GM18867 (cell line): ENCODE data around the gene PFKP.
A peak's percentile ranks its signal among the peaks of the same experiment; 100 is the strongest.

Experiments used
- ATAC-seq: cut with Tn5 transposase; IDR thresholded peaks from one replicate; pipeline ENCODE4 v1.9.1; 2021; ENCODE audit warnings: mild to moderate bottlenecking, moderate library complexity; ENCODE audit not compliant: unreplicated experiment

Gene PFKP

DNA sequence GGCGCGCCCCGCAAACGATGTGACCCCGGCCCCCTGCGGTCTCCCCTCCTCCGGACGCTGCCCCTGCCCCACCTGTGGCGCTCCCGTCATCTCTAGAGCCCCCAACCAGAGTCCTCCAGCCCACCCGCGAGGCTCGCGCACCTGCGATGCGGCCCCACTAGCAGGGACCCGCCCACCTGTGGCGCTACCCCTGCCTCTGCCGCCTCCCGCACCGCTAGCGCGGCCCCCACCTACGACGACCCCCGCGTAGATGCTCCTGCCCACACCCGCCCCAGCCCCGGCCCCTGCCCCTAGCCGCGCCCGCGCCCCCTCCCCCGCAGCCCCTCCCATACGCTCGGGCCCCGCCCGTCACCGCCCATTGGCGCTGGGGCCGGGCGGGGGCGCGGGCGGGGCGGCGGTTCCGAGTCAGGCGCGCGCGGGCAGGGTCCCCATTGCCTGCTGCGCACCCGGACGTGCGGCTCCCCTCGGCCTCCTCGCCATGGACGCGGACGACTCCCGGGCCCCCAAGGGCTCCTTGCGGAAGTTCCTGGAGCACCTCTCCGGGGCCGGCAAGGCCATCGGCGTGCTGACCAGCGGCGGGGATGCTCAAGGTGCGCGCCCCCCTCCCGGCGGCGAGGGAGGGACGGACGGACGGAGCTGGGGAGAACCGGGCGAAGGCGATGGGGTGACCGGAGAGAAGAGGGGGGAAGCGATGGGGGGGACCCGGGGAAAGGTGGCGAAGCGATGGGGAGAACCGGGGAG lies at the start of gene PFKP:
TSS of gene PFKP (plus strand) at position 431 of the 741 bp plus-strand sequence. CDS start at position 479, 48 bp downstream.
- peak; percentile 60 for ATAC-seq

DNA sequence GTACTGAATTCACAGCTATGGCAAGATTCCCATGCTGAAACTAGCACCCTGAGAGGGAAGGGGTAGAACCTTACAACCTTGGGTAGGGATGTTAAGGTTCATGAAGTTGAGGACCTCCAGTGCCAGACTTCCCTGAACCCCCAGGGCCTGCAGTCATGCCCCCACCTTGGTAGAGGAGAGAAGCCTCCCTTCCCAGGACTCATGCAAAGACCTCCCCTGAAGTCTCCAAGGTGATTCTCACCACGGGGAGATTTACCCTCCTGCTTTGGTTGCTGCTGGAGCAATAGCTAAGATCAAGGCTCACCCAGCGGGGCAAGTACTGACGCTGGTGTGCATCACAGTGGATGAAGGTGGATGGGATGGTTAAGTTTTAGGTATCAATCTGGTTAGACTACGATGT lies 49.1 kb upstream of the PFKP start:
- ATAC-seq, result no peak

DNA sequence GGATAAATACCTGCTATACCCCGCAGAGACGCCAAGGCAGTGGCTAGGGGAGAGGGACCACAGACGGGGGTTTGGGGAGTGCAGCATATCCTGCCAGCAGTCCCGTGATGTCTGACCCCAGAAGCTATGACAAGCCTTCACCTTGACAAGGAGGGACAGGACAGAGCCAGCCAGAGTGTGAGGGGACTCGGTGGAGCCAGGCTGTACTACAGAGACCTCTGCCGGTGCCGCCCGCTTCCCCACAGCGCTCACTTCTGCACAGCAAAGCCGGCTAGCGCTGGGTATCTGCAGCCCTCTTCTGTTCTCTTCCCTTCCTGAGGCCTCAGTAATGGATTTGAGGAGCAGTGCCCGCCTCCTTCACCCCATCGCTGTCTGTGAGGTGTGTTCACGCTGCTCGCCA lies 47.0 kb upstream of the PFKP start:
- ATAC-seq, result no peak

DNA sequence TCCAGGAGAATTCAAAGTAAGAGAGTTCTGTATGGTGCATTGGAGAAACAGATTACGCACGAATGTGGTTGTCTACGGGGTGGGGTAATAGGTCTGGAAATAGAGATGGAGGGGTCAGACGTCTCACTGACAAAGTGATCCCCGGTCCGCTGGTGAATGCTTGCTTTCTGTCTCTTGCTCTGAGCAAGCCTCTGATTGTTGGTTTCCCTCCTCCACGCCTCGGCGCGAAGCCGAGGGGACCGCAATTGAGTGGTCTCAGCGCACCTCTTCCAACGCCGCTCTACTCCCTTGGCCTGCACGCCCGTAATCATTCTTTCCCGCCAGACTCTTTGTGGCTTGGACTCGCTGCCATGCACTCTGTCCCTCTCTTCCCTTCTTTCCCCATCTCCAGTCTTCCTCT lies 46.5 kb upstream of the PFKP start:
- no peak for ATAC-seq

GRCh38 chr10:3022027-3022426 lies 45.3 kb upstream of the PFKP start:
- no peak for ATAC-seq

DNA sequence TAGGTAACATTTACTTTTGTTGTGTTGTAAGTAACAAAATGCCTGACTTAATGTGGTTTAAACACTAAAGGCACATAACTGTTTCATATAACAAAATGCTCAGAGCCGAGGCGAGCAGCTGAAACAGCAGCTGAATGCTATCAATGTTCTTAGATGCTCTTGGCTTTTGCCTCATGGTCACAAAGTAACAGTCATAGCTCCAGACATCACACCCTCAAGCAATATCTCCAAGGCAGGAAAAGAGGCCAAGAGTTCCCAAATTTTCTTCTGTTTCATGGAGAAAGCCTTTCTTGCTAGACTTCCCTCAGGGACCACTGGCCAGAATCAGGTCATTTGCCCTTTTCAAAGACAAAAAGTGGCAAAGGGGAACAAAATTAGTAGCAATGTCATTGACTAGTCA lies 43.5 kb upstream of the PFKP start:
- ATAC-seq, result no peak

- no peak for ATAC-seq
Observed at GRCh38 chr10:3025026-3025683, 42.2 kb upstream of the PFKP start.

- no peak for ATAC-seq
Observed at GRCh38 chr10:3027866-3028265, 39.5 kb upstream of the PFKP start.

GRCh38 chr10:3028441-3028840 lies 38.9 kb upstream of the PFKP start:
- no peak for ATAC-seq

GRCh38 chr10:3030765-3031164 lies 36.6 kb upstream of the PFKP start:
- no peak for ATAC-seq

GRCh38 chr10:3031490-3031889 lies 35.9 kb upstream of the PFKP start:
- no peak for ATAC-seq

- ATAC-seq, result no peak
Observed at GRCh38 chr10:3033925-3034324, 33.4 kb upstream of the PFKP start.

- ATAC-seq, result no peak
Observed at GRCh38 chr10:3034616-3035015, 32.7 kb upstream of the PFKP start.

DNA sequence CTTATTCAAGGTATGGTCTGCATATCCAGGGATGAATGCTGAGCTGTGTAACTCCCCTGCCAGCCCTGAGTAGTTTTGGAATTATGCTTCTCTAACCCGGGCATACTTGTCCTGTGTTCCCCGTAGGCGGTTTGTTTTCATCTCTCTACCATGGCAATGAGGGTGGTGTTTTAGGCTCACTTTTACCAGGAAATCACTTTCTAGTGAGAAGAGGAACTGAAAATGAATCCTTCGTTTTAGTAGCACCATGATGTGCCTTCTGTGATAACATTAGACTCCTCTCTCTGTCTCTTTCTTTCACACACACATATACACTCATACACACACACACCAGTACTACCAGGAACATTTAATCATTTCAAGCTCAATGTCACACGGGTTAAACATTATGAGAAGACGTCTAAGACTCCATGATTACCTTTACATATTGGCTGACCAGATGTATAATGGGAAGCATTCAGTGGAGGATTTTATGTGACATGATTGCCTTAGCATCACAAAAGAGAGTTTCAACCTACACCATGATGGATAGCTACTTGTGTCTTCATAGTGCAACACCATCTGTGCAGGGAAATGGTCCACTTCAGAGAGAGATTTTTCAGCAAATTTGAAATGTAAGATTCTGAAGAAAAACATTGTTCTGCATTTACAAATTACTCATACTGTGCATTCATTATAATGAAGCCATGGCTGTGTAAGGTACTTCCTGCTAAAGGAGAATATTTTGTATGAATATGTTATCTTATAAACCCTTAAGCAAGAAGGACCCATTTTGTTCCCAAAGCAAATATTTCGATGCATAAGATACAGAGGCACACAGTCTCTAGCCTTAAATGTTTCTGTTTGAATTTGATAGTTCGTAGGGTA lies 31.0 kb upstream of the PFKP start:
- ATAC-seq, result peak; percentile 99

GRCh38 chr10:3037182-3037581 lies 30.2 kb upstream of the PFKP start:
- no peak for ATAC-seq

GRCh38 chr10:3040069-3040468 lies 27.3 kb upstream of the PFKP start:
- ATAC-seq, result no peak

DNA sequence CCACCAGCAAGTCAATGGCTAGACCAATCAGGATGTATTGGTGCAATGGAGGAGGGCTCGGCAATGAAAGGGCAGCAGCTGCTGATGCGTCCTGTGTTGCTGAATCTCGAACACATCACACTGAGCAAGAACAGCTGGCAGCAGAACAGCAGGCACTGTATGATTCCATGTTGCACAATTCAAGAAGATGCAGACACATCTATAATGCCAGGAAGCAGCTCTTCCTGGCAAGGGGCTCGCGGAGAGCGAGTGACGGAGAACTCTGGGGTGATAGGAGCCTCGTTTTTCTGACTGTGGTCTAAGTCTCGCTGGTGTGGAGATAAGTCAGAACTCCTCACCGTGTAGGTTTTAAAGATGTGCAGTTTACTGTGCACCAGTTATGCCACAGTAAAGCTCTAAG lies 24.8 kb upstream of the PFKP start:
- no peak for ATAC-seq

- ATAC-seq, result peak; percentile 90
Observed at GRCh38 chr10:3043512-3044368, 23.6 kb upstream of the PFKP start.

GRCh38 chr10:3045471-3046209 lies 21.7 kb upstream of the PFKP start:
- no peak for ATAC-seq

GRCh38 chr10:3046210-3046779 lies 21.1 kb upstream of the PFKP start:
- ATAC-seq, result no peak
